GM13977 (cell line): ENCODE data around the gene DNAH5.

ENCODE experiments used
- DNase-seq: peaks from one replicate; pipeline ENCODE4 v3.0.0; 2012; ENCODE audit warnings: low spot score
- in situ Hi-C: fragments of 300-500 bp; cut with MboI; formaldehyde crosslinking; loops from one replicate; pipeline ENCODE4 v1.12.0; 2022; ENCODE audit warnings: low sequenced_read_pairs, low pct_unique_long_range_greater_than_20kb, mixed read lengths, inconsistent platforms; ENCODE audit not compliant: unreplicated experiment
- TF ChIP-seq, protein P1 (sequence below): IDR thresholded peaks from 2 replicates; pipeline ENCODE4 v1.5.1; 2012; ENCODE audit warnings: mild to moderate bottlenecking, control low read depth; ENCODE audit not compliant: insufficient read depth; ENCODE audit errors: extremely low read depth, missing control alignments

DNAH5 gene

DNA sequence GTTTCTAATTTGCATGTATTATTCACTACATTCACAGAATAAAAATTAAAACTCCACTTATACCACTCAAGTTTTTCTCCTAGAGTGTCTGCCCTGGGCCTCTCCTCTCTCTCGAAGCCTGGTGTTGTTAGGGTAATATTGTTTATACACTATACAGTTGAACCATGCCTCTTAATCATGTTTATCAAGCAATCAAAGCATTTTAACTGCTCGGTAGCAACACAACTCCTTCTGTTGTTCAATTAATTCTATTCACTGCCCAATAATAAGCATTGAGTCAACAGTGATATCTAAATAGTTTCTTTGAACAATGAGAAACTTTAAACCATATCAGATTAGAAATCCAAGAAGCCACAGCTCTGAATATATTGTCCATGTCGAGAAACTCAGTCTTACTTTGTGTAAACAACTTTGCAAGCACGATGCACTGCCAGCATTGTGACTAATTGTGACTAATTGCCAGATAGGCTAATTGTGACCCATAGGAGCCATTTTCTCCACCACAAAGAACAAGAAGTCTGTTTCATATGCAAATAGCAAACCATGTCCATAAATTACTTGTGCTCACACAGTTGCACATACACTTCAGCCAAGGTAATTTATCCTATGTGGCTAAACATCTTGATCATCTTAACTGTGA, at the start of gene DNAH5:
TSS of gene DNAH5 (minus strand) at position 129 of the 640 bp plus-strand sequence. CDS start 250 bp downstream, outside the sequence.
- TF ChIP-seq, protein P1, sequence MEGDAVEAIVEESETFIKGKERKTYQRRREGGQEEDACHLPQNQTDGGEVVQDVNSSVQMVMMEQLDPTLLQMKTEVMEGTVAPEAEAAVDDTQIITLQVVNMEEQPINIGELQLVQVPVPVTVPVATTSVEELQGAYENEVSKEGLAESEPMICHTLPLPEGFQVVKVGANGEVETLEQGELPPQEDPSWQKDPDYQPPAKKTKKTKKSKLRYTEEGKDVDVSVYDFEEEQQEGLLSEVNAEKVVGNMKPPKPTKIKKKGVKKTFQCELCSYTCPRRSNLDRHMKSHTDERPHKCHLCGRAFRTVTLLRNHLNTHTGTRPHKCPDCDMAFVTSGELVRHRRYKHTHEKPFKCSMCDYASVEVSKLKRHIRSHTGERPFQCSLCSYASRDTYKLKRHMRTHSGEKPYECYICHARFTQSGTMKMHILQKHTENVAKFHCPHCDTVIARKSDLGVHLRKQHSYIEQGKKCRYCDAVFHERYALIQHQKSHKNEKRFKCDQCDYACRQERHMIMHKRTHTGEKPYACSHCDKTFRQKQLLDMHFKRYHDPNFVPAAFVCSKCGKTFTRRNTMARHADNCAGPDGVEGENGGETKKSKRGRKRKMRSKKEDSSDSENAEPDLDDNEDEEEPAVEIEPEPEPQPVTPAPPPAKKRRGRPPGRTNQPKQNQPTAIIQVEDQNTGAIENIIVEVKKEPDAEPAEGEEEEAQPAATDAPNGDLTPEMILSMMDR = no peak
- in situ Hi-C loops = no loop called here

DNA sequence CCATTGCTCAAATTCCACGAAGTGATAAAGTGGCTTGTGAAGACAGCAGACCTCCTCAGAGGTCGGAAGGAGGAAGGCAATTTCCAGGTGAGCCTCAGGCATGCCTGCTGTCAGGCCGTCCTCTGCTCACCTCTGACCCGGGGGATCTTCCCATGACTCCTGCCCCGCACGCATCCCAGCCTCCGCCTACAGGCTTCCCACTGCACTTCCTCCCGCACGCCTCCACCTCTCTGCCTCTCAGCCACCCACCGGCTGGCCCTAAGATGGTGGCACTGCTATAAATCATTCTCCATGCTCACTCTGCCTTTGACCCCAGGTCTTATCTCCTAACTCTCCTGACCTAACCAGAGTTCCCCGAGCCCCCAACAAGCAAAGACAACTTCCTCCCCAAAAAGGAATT, 49.4 kb upstream of the DNAH5 start:
- in situ Hi-C loops = loop anchor here (25.0 kb wide), 2 partner anchors 268 to 643 kb away; no protein-coding TSS in a partner anchor
- no peak for DNase-seq
- TF ChIP-seq, protein P1 = no peak

More for the DNA sequence above, at the start of gene DNAH5:
- DNase-seq = no peak

GRCh38 chr5:13992795-13993194, 48.3 kb upstream of the DNAH5 start:
- no peak for DNase-seq
- TF ChIP-seq, protein P1 = no peak
- in situ Hi-C loops = loop anchor here (25.0 kb wide), 2 partner anchors 270 to 645 kb away; no protein-coding TSS in a partner anchor

DNA sequence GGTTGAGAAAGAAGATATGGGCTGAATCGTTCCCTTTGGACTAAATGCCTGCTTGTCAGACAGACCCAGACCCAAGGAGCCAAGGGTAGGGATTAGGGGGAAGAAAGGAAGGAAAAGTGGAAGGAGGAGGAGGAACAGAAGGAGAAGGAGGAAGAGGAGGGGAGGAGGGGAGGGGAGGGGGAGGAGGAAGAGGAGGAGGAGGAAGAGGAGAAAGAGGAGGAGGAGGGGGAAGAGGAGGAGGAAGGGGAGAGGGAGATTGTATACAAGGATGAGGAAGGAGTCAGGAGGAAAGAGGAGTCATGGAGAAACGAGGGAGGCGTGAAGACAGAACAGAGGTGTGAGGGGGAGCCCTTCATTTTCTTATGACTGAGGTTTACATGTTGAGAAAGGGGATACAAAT, 46.9 kb upstream of the DNAH5 start:
- DNase-seq = no peak
- TF ChIP-seq, protein P1 = no peak
- in situ Hi-C loops = loop anchor here (25.0 kb wide), 2 partner anchors 271 to 646 kb away; no protein-coding TSS in a partner anchor

DNA sequence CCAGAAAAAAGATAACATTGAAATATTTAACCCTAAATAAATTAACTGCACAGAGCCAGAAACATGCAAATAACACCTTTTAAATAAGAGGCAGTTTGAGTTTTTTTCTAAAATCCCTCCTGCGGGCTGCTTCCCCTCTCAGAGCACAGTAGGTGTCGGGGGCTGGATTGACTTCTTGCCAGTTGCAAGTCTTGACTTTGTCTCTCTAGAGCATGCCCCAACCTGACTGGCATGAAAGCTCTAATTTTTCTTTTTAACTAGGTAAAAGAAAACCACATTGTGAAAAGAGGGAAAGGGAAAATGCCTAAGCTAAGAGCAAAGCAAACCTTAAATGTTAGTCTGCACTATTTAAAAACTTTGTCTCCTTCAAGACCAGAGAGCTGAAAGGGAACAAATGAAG, 46.4 kb upstream of the DNAH5 start:
- DNase-seq = no peak
- in situ Hi-C loops = loop anchor here (25.0 kb wide), 2 partner anchors 271 to 646 kb away; no protein-coding TSS in a partner anchor
- TF ChIP-seq, protein P1 = no peak

GRCh38 chr5:13989832-13990231, 45.3 kb upstream of the DNAH5 start:
- no peak for DNase-seq
- in situ Hi-C loops = loop anchor here (10.0 to 25.0 kb wide), 3 partner anchors 272 to 647 kb away; no protein-coding TSS in a partner anchor
- TF ChIP-seq, protein P1 = no peak
